IgD-negative memory B cell (primary cell): ENCODE results near the gene MTRFR. TPM values are rescaled to one million over a fixed set of nuclear protein-coding genes. Genes with fewer than 3 reads are reported as not detected.
A peak's percentile ranks its signal among the peaks of the same experiment; 100 is the strongest.
"Not testable (repeated sequence)": the region's sequence is repeated elsewhere in the genome, so short reads cannot be mapped to it uniquely, and the experiment has no call there.

Source experiments
- H3K27ac Mint-ChIP-seq, 3 donors: one replicate each; pipeline ENCODE4 v1.8.0; 2020 to 2022; ENCODE audit warnings: mild to moderate bottlenecking in 3 of 3, mixed read lengths in 3 of 3, moderate library complexity in 1 of 3
- H3K27me3 Mint-ChIP-seq: one replicate; pipeline ENCODE4 v1.8.0; 2021; ENCODE audit warnings: mixed read lengths
- H3K36me3 Mint-ChIP-seq: one replicate; pipeline ENCODE4 v1.8.0; 2020; ENCODE audit warnings: mild to moderate bottlenecking, mixed read lengths
- H3K4me1 Mint-ChIP-seq, 3 donors: one replicate each; pipeline ENCODE4 v1.8.0; 2020 to 2022; ENCODE audit warnings: mixed read lengths in 3 of 3, mild to moderate bottlenecking in 1 of 3
- H3K4me3 Mint-ChIP-seq, 4 donors: one replicate each; pipeline ENCODE4 v1.8.0; 2020 to 2022; ENCODE audit warnings: mild to moderate bottlenecking in 4 of 4, mixed read lengths in 4 of 4, moderate library complexity in 3 of 4
- H3K9me3 Mint-ChIP-seq, 3 donors: one replicate each; pipeline ENCODE4 v1.8.0; 2020 to 2021; ENCODE audit warnings: mixed read lengths in 3 of 3, mild to moderate bottlenecking in 1 of 3
- polyA plus RNA-seq: library from polyadenylated mRNA; unstranded; fragments of 300-500 nt; fragmentation: Illumina TruSeq; gene quantifications from one replicate; pipeline ENCODE4 v1.2.3, GENCODE V29; 2021

MTRFR gene
- 54.9 TPM for polyA plus RNA-seq

GRCh38 chr12:123232807-123233504 is at the start of gene MTRFR, which contains the start of gene MPHOSPH9:
TSS of gene MTRFR (plus strand) at chr12:123233436. CDS start at chr12:123253675, 20,239 bp downstream.
TSS of gene MPHOSPH9 (minus strand) at chr12:123233141. CDS start at chr12:123230364, 2,777 bp downstream.
- no peaks in the 10 kb centered on the region for H3K9me3 Mint-ChIP-seq
- H3K27me3 Mint-ChIP-seq, result no peaks in the 10 kb centered on the region
- H3K4me1 Mint-ChIP-seq, result peaks cover 30 to 44% (median 35%) of the 10 kb centered on the region in 3 donors
- no peaks in the 10 kb centered on the region for H3K36me3 Mint-ChIP-seq
- H3K4me3 Mint-ChIP-seq, result peak within 1 kb of the TSS; percentile 91 to 100 (median 98)
- peak within 1 kb of the TSS; percentile 90 to 99 (median 97) for H3K27ac Mint-ChIP-seq

- Mint-ChIP-seq H3K4me1 (peaks cover 0 to 1% (median 0%) of the 10 kb centered on the region in 3 donors), H3K4me3 (no peak overlapping the region), H3K36me3 (peaks cover 9% of the 10 kb centered on the region), H3K9me3 (no peaks in the 10 kb centered on the region), H3K27me3 (no peaks in the 10 kb centered on the region), H3K27ac (no peak overlapping the region)
Measured at GRCh38 chr12:123187637-123188036, 45.6 kb upstream of the MTRFR start.

GRCh38 chr12:123199936-123200335 is 33.3 kb upstream of the MTRFR start:
- peaks cover 4% of the 10 kb centered on the region for H3K36me3 Mint-ChIP-seq
- no peak overlapping the region for H3K4me3 Mint-ChIP-seq
- peaks cover 0 to 6% (median 4%) of the 10 kb centered on the region in 3 donors for H3K4me1 Mint-ChIP-seq
- no peaks in the 10 kb centered on the region for H3K27me3 Mint-ChIP-seq
- peak overlapping the region in 1 of 3 donors; percentile 23 for H3K27ac Mint-ChIP-seq
- no peaks in the 10 kb centered on the region for H3K9me3 Mint-ChIP-seq

- H3K27ac Mint-ChIP-seq, result peak overlapping the region in 1 of 3 donors; percentile 23
- no peaks in the 10 kb centered on the region for H3K9me3 Mint-ChIP-seq
- H3K36me3 Mint-ChIP-seq, result peaks cover 4% of the 10 kb centered on the region
- H3K4me1 Mint-ChIP-seq, result peaks cover 0 to 6% (median 4%) of the 10 kb centered on the region in 3 donors
- H3K27me3 Mint-ChIP-seq, result no peaks in the 10 kb centered on the region
- H3K4me3 Mint-ChIP-seq, result no peak overlapping the region
Measured at GRCh38 chr12:123200414-123200813, 32.8 kb upstream of the MTRFR start.

GRCh38 chr12:123206794-123207193 is 26.4 kb upstream of the MTRFR start:
- not testable (repeated sequence) for H3K27me3 Mint-ChIP-seq, H3K36me3 Mint-ChIP-seq, H3K4me1 Mint-ChIP-seq, H3K27ac Mint-ChIP-seq, H3K4me3 Mint-ChIP-seq, H3K9me3 Mint-ChIP-seq

GRCh38 chr12:123207815-123208214 is 25.4 kb upstream of the MTRFR start:
- H3K27ac Mint-ChIP-seq, H3K36me3 Mint-ChIP-seq, H3K27me3 Mint-ChIP-seq, H3K4me3 Mint-ChIP-seq, H3K4me1 Mint-ChIP-seq, H3K9me3 Mint-ChIP-seq: not testable (repeated sequence)

- Mint-ChIP-seq H3K27me3 (no peaks in the 10 kb centered on the region), H3K36me3 (peaks cover 3% of the 10 kb centered on the region), H3K27ac (peak overlapping the region in 2 of 3 donors; percentile 65 to 71), H3K4me3 (peak overlapping the region; percentile 8 to 88 (median 34)), H3K9me3 (no peaks in the 10 kb centered on the region), H3K4me1 (peaks cover 6 to 11% (median 7%) of the 10 kb centered on the region in 3 donors)
Measured at GRCh38 chr12:123223241-123223668, 10.0 kb upstream of the MTRFR start.

GRCh38 chr12:123225443-123225842 is 7.8 kb upstream of the MTRFR start:
- Mint-ChIP-seq H3K9me3 (no peaks in the 10 kb centered on the region), H3K4me3 (peak overlapping the region in 1 of 4 donors; percentile 28), H3K36me3 (peaks cover 1% of the 10 kb centered on the region), H3K27me3 (no peaks in the 10 kb centered on the region), H3K4me1 (peaks cover 12 to 17% (median 15%) of the 10 kb centered on the region in 3 donors), H3K27ac (no peak overlapping the region)

GRCh38 chr12:123227581-123228258 is 5.5 kb upstream of the MTRFR start:
- Mint-ChIP-seq H3K36me3 (no peaks in the 10 kb centered on the region), H3K4me1 (peaks cover 12 to 27% (median 17%) of the 10 kb centered on the region in 3 donors), H3K4me3 (no peak overlapping the region), H3K27me3 (no peaks in the 10 kb centered on the region), H3K9me3 (no peaks in the 10 kb centered on the region), H3K27ac (no peak overlapping the region)

GRCh38 chr12:123229051-123229450 is 4.2 kb upstream of the MTRFR start:
- no peaks in the 10 kb centered on the region for H3K27me3 Mint-ChIP-seq
- H3K27ac Mint-ChIP-seq, result no peak overlapping the region
- peak overlapping the region; percentile 1 to 85 (median 42) for H3K4me3 Mint-ChIP-seq
- no peaks in the 10 kb centered on the region for H3K36me3 Mint-ChIP-seq
- H3K9me3 Mint-ChIP-seq, result no peaks in the 10 kb centered on the region
- H3K4me1 Mint-ChIP-seq, result peaks cover 12 to 25% (median 15%) of the 10 kb centered on the region in 3 donors

- Mint-ChIP-seq H3K27me3 (no peaks in the 10 kb centered on the region), H3K4me3 (peak overlapping the region; percentile 91 to 100 (median 98)), H3K36me3 (no peaks in the 10 kb centered on the region), H3K4me1 (peaks cover 22 to 41% (median 28%) of the 10 kb centered on the region in 3 donors), H3K27ac (peak overlapping the region in 2 of 3 donors; percentile 90 to 97), H3K9me3 (no peaks in the 10 kb centered on the region)
Measured at GRCh38 chr12:123231931-123232330, 1.3 kb upstream of the MTRFR start.

- H3K27ac Mint-ChIP-seq, result peak overlapping the region; percentile 90 to 99 (median 97)
- no peaks in the 10 kb centered on the region for H3K9me3 Mint-ChIP-seq
- peaks cover 24 to 42% (median 31%) of the 10 kb centered on the region in 3 donors for H3K4me1 Mint-ChIP-seq
- H3K27me3 Mint-ChIP-seq, result no peaks in the 10 kb centered on the region
- no peaks in the 10 kb centered on the region for H3K36me3 Mint-ChIP-seq
- peak overlapping the region; percentile 91 to 100 (median 98) for H3K4me3 Mint-ChIP-seq
Measured at GRCh38 chr12:123232472-123232806, 797 bp upstream of the MTRFR start.

GRCh38 chr12:123233505-123234308 is 471 bp downstream of the MTRFR start:
- no peaks in the 10 kb centered on the region for H3K9me3 Mint-ChIP-seq
- H3K27me3 Mint-ChIP-seq, result no peaks in the 10 kb centered on the region
- H3K36me3 Mint-ChIP-seq, result no peaks in the 10 kb centered on the region
- H3K27ac Mint-ChIP-seq, result peak overlapping the region; percentile 90 to 99 (median 97)
- peaks cover 34 to 50% (median 37%) of the 10 kb centered on the region in 3 donors for H3K4me1 Mint-ChIP-seq
- peak overlapping the region; percentile 91 to 100 (median 98) for H3K4me3 Mint-ChIP-seq

GRCh38 chr12:123237646-123238329 is 4.6 kb downstream of the MTRFR start:
- peak overlapping the region; percentile 72 to 91 (median 84) for H3K4me3 Mint-ChIP-seq
- H3K27me3 Mint-ChIP-seq, result no peaks in the 10 kb centered on the region
- H3K36me3 Mint-ChIP-seq, result no peaks in the 10 kb centered on the region
- H3K27ac Mint-ChIP-seq, result peak overlapping the region; percentile 87 to 92 (median 87)
- H3K4me1 Mint-ChIP-seq, result peaks cover 38 to 48% (median 40%) of the 10 kb centered on the region in 3 donors
- H3K9me3 Mint-ChIP-seq, result no peaks in the 10 kb centered on the region
